ENCODE data around the gene SERPINA6. TPM values are rescaled to one million over a fixed set of nuclear protein-coding genes. Genes with fewer than 3 reads are reported as not detected.

SERPINA6 gene
- total and polyA plus RNA-seq, 12 donors = not detected

- TF ChIP-seq, protein P1, sequence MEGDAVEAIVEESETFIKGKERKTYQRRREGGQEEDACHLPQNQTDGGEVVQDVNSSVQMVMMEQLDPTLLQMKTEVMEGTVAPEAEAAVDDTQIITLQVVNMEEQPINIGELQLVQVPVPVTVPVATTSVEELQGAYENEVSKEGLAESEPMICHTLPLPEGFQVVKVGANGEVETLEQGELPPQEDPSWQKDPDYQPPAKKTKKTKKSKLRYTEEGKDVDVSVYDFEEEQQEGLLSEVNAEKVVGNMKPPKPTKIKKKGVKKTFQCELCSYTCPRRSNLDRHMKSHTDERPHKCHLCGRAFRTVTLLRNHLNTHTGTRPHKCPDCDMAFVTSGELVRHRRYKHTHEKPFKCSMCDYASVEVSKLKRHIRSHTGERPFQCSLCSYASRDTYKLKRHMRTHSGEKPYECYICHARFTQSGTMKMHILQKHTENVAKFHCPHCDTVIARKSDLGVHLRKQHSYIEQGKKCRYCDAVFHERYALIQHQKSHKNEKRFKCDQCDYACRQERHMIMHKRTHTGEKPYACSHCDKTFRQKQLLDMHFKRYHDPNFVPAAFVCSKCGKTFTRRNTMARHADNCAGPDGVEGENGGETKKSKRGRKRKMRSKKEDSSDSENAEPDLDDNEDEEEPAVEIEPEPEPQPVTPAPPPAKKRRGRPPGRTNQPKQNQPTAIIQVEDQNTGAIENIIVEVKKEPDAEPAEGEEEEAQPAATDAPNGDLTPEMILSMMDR (IDR thresholded peaks at IDR 0.05) = no peak
- WGBS, 2 donors = 76 to 83% methylated on average over 10 to 12 of the region's 12 CpGs
- intact Hi-C loops (cut with DNase I) = no loop called here
- no peak overlapping the region for H3K27ac ChIP-seq
- ATAC-seq (no peak), DNase-seq (no peak)
- H3K4me1 ChIP-seq = peaks cover 0 to 27% (median 13%) of the 10 kb centered on the region in 9 donors
- no peaks in the 10 kb centered on the region for H3K9me3 ChIP-seq
- no peaks in the 10 kb centered on the region for H3K36me3 ChIP-seq
- H3K4me3 ChIP-seq = no peak overlapping the region
- peaks cover 0 to 16% (median 0%) of the 10 kb centered on the region in 7 donors for H3K27me3 ChIP-seq
Observed at GRCh38 chr14:94345344-94346064, 22.4 kb upstream of the SERPINA6 start.

GRCh38 chr14:94344389-94344788 is 21.3 kb upstream of the SERPINA6 start:
- intact Hi-C loops (cut with DNase I) = no loop called here
- Histone ChIP-seq H3K4me3 (no peak overlapping the region), H3K27me3 (peaks cover 0 to 16% (median 0%) of the 10 kb centered on the region in 7 donors), H3K9me3 (no peaks in the 10 kb centered on the region), H3K27ac (no peak overlapping the region), H3K4me1 (peaks cover 0 to 27% (median 13%) of the 10 kb centered on the region in 9 donors), H3K36me3 (no peaks in the 10 kb centered on the region)
- ATAC-seq = no peak
- TF ChIP-seq, protein P1 (IDR thresholded peaks at IDR 0.05) = no peak
- DNase-seq = no peak
- 72 to 83% methylated on average over 3 of the region's 3 CpGs for whole genome bisulfite sequencing, 2 donors

DNA sequence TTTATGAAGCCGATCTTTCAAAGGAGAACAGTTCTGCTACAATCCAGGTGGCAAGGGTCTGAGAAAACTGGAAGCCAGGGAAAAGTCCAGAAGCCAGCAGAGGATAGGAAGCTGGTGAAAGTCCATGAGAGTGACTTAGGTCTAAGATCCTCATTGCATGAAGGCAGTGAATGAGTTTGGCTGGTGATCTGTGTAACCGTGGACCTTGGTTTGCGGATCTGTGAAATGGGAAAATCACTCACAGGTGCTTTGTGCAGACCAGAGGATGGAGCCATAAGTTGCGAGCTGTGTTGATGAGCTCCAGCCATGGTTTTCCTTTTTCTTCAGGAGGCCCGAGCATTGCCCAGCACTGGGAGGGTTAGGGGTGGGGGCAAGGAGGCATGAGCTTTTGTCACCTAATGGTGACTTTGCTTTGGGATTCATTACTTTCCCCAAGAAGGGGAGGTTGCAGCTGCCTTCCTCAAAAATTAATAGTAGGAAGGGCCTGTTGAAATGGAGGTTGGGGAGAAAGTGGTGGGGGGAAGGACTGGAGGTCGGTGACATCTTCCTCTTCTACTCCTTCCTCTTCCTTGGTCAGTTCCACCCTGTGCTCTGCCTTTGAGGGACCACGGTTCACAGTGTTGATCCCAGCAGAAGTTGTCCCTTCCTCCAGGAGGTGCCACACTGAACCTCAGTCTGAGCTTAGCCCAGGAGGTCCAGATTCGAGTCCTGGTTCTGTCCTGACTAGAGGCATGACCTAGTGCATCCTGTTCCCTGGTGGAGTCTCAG is 20.3 kb upstream of the SERPINA6 start:
- peaks cover 0 to 8% (median 0%) of the 10 kb centered on the region in 7 donors for H3K27me3 ChIP-seq
- TF ChIP-seq, protein P1 (IDR thresholded peaks at IDR 0.05) = no peak
- ATAC-seq (no peak), DNase-seq (no peak)
- H3K9me3 ChIP-seq = no peaks in the 10 kb centered on the region
- H3K36me3 ChIP-seq = no peaks in the 10 kb centered on the region
- peaks cover 0 to 27% (median 13%) of the 10 kb centered on the region in 9 donors for H3K4me1 ChIP-seq
- no peak overlapping the region for H3K27ac ChIP-seq
- 87 to 88% methylated on average over 8 of the region's 8 CpGs for WGBS, 2 donors
- no peak overlapping the region for H3K4me3 ChIP-seq
- intact Hi-C loops (cut with DNase I) = no loop called here

DNA sequence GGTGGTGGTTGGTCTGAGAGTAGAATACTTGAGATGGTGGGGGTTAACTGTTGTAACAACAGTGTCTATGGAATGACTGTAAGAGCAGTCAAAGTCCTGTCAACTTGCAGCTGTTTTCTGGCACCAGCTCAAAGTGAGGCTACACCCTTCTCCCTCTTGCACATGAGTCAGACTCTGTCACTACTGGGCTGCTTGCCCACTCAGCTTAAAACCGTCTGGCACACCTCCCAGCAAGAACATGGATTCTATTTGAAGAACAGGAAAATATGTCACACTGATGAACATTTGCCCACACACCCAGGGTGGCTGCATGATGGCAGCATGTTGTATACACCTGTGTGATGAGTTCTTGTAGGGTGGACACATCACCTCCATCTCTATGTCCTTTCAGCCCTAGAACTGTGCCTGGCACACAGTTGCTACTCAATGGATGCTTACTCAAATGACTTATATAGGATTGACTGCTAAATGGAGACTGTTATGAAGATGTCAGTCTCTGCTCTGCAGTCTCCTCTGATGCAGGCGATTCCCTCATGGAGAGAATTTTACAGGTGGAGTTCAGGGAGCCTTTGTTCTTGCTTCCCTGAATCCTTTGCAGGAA is 19.3 kb upstream of the SERPINA6 start:
- Histone ChIP-seq H3K36me3 (no peaks in the 10 kb centered on the region), H3K27me3 (peaks cover 0 to 2% (median 0%) of the 10 kb centered on the region in 7 donors), H3K4me1 (peaks cover 0 to 27% (median 13%) of the 10 kb centered on the region in 9 donors), H3K9me3 (no peaks in the 10 kb centered on the region), H3K27ac (peak overlapping the region in 1 of 10 donors; percentile 34), H3K4me3 (no peak overlapping the region)
- TF ChIP-seq, protein P1 (IDR thresholded peaks at IDR 0.05) = no peak
- intact Hi-C loops (cut with DNase I) = no loop called here
- peak; percentile 88 to 95 (median 94) for ATAC-seq
- DNase-seq = peak; percentile 69 to 89
- WGBS, 2 donors = 40 to 43% methylated on average over 2 of the region's 2 CpGs

Data from heart right ventricle (tissue), 16 donors.